Transverse colon (tissue), 4 donors: ENCODE data around the gene STAC3. TPM values are rescaled to one million over a fixed set of nuclear protein-coding genes. Genes with fewer than 3 reads are reported as not detected.

Experiments used
- DNase-seq: peaks from one replicate; pipeline ENCODE4 v3.0.0-alpha.2; 2019
- H3K27ac ChIP-seq, 4 donors: fragments of 200-600 bp; sonication (generic); 2 replicates each; pipeline ENCODE4 v1.5.1; 2016 to 2018; ENCODE audit warnings: inconsistent platforms in 4 of 4
- H3K27me3 ChIP-seq: fragments of 200-600 bp; sonication (generic); 2 replicates; pipeline ENCODE4 v1.5.1; 2017; ENCODE audit warnings: inconsistent platforms
- H3K36me3 ChIP-seq, 4 donors: fragments of 200-600 bp; sonication (generic); 2 replicates each; pipeline ENCODE4 v1.5.1; 2017 to 2019; ENCODE audit warnings: inconsistent platforms in 4 of 4
- H3K4me1 ChIP-seq, 4 donors: fragments of 200-600 bp; sonication (generic); 2 replicates each; pipeline ENCODE4 v1.5.1; 2017 to 2020; ENCODE audit warnings: inconsistent platforms in 4 of 4
- H3K4me3 ChIP-seq, 4 donors: fragments of 200-600 bp; sonication (generic); 1 replicate in 1 of 4; 2 replicates in 3 of 4; pipeline versions ENCODE4 v1.5.1 to v1.6.1; 2017 to 2019; ENCODE audit warnings: inconsistent platforms in 4 of 4
- H3K9me3 ChIP-seq, 2 donors: fragments of 200-600 bp; sonication (generic); 2 replicates each; pipeline ENCODE4 v1.5.1; 2017 to 2019; ENCODE audit warnings: inconsistent platforms in 2 of 2
- EP300 ChIP-seq: sonication (generic); formaldehyde crosslinking; IDR thresholded peaks from one replicate; pipeline ENCODE4 v1.6.1; 2017; ENCODE audit warnings: antibody characterized with exemption, low read depth
- POLR2A ChIP-seq: fragments of 450-650 bp; IDR thresholded peaks from one replicate; pipeline ENCODE4 v1.6.1; 2016; ENCODE audit warnings: antibody characterized with exemption, mild to moderate bottlenecking, moderate library complexity
- POLR2AphosphoS5 ChIP-seq, 3 donors: sonication (generic); formaldehyde crosslinking; IDR thresholded peaks; one replicate each; pipeline ENCODE4 v1.6.1; 2016; ENCODE audit warnings: antibody characterized with exemption in 3 of 3
- WGBS, 2 donors: methylation state at CpG; one replicate each; pipeline ENCODE4 v1.1.5; 2018; ENCODE audit warnings: low coverage in 1 of 2; 5-methylcytosine and 5-hydroxymethylcytosine counted together
- in situ Hi-C, 4 donors: fragments of 200-750 bp; cut with MboI; loops; one replicate each; pipeline versions ENCODE4 v1.15.0 to v1.15.1; 2017; ENCODE audit warnings: low sequenced_read_pairs in 3 of 4, low pct_ligation_motif_present in 1 of 4, low pct_unique_long_range_greater_than_20kb in 1 of 4
- intact Hi-C: fragments of 100-400 bp; cut with DNase I; formaldehyde crosslinking; loops from one replicate; pipeline ENCODE4 v1.15.1; 2023; ENCODE audit warnings: low total_unique reads
- total RNA-seq, 4 donors: library from RNA; depleted of rRNA; stranded (reverse); fragments of >200 nt; gene quantifications; one replicate each; pipeline ENCODE4 v1.1.0, GENCODE V29; 2016
- TF ChIP-seq, protein P1 (sequence below), 5 experiments: fragments of 200-600 bp in 3 of 5; fragments of 450-650 bp in 2 of 5; sonication (generic) in 3 of 5; IDR thresholded peaks; 1 replicate in 2 of 5; 2 replicates in 3 of 5; pipeline ENCODE4 v1.5.1; 2016 to 2017; ENCODE audit warnings: antibody characterized with exemption in 5 of 5, inconsistent platforms in 3 of 5, mild to moderate bottlenecking in 2 of 5, moderate library complexity in 1 of 5

Gene STAC3
- total RNA-seq, 4 donors from 2014 or later, result 1.8 to 3.3 (median 1.9) TPM

DNA sequence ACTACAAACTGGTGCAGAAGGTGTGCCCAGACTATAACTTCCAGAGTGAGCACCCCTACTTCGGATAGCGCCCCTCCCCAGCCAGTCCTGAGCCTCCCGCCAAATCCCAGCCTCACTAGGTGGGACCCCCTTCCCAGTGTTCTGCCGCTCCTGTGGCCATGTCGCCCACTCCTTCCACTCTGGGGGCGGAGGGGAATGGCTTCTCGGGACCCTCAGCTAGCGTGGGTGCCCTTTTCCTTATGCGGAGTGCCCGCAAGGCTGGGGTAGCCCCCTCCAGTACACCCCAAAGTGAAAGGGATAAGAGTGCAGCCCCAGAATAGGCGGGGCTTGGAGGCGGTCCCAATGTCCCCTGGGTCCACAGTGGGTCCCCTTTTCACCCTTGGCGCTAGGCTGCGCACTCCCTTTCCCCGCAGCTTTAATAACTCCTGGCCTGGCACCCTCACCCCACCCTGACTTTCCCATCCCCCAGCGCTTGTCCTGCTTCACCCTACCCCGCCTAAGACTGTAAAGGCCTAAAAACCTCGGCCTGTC lies 25.2 kb downstream of the STAC3 start:
- intact Hi-C loops, result no loop called here
- 38 to 48% methylated on average over 10 to 18 of the region's 18 CpGs for WGBS, 2 donors
- no peak for TF ChIP-seq POLR2AphosphoS5 (IDR thresholded peaks at IDR 0.05)
- no peak for TF ChIP-seq EP300
- TF ChIP-seq POLR2A, result no peak
- TF ChIP-seq, protein P1, sequence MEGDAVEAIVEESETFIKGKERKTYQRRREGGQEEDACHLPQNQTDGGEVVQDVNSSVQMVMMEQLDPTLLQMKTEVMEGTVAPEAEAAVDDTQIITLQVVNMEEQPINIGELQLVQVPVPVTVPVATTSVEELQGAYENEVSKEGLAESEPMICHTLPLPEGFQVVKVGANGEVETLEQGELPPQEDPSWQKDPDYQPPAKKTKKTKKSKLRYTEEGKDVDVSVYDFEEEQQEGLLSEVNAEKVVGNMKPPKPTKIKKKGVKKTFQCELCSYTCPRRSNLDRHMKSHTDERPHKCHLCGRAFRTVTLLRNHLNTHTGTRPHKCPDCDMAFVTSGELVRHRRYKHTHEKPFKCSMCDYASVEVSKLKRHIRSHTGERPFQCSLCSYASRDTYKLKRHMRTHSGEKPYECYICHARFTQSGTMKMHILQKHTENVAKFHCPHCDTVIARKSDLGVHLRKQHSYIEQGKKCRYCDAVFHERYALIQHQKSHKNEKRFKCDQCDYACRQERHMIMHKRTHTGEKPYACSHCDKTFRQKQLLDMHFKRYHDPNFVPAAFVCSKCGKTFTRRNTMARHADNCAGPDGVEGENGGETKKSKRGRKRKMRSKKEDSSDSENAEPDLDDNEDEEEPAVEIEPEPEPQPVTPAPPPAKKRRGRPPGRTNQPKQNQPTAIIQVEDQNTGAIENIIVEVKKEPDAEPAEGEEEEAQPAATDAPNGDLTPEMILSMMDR (IDR thresholded peaks at IDR 0.05), result no peak
- H3K36me3 ChIP-seq, result no peaks in the 10 kb centered on the region
- H3K27me3 ChIP-seq, result peaks cover 66% of the 10 kb centered on the region
- H3K4me1 ChIP-seq, result peaks cover 19 to 45% (median 30%) of the 10 kb centered on the region in 4 donors
- no peaks in the 10 kb centered on the region for H3K9me3 ChIP-seq
- no peak for DNase-seq
- no peak overlapping the region for H3K27ac ChIP-seq
- in situ Hi-C loops, result no loop called here
- no peak overlapping the region for H3K4me3 ChIP-seq

DNA sequence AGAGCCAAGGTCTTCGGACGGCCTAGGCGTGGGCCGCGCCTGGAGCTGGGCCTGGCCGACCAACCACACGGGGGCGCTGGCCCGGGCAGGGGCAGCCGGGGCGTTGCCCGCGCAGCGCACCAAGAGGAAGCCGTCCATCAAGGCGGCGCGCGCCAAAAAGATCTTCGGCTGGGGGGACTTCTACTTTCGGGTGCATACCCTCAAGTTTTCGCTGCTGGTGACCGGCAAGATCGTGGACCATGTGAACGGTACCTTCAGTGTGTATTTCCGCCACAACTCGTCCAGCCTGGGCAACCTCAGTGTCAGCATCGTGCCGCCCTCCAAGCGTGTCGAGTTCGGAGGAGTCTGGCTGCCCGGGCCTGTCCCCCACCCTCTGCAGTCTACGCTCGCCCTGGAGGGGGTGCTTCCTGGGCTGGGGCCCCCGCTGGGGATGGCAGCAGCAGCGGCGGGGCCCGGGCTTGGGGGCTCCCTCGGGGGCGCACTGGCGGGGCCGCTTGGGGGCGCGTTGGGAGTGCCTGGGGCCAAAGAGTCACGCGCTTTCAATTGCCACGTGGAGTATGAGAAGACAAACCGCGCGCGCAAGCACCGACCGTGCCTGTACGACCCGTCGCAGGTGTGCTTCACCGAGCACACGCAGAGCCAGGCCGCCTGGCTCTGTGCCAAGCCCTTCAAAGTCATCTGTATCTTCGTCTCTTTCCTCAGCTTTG lies 25.9 kb downstream of the STAC3 start:
- no peak overlapping the region for H3K27ac ChIP-seq
- peaks cover 13 to 38% (median 23%) of the 10 kb centered on the region in 4 donors for H3K4me1 ChIP-seq
- intact Hi-C loops (no loop called here), in situ Hi-C loops (no loop called here)
- no peak for TF ChIP-seq EP300
- TF ChIP-seq, protein P1 (IDR thresholded peaks at IDR 0.05), result peak; percentile 37 to 74 (median 72)
- H3K27me3 ChIP-seq, result peaks cover 72% of the 10 kb centered on the region
- no peaks in the 10 kb centered on the region for H3K36me3 ChIP-seq
- WGBS, 2 donors, result 9% methylated on average over 41 of the region's 61 CpGs; no CpG with 5 or more reads in 1 of the 2 donors
- peak overlapping the region in 1 of 4 donors; percentile 1 for H3K4me3 ChIP-seq
- no peaks in the 10 kb centered on the region for H3K9me3 ChIP-seq
- DNase-seq, result peak; percentile 69

DNA sequence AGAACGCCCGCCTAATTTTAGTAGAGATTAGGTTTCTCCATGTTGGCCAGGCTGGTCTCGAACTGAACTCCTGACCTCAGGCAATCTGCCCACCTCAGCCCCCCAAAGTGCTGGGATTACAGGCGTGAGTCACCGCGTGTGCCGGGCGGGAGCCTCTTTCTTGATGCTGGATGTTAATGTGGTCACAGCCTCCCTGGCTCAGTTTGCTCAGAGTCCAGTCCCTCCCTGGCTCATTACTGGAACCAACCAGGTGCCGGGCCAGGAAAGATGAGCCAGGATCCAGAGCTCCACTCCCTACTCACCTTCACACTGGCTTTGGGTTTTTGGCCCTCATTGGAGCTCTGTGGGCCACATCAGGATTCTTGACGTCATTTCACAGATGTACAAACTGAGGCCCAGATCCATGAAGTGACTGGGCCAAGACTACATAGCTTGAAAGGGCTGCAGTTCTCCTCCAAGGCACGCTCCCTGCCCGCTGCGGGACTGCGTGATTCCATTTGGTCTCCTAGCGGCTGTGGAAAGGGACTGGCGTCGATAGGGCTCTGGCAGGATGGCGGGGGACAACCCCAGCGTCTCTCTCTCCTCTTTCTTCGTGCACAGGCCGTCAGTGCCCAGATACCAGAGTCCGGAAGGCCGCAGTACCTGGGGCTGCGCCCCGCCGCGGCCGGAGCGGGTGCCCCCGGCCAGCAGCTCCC lies 26.6 kb downstream of the STAC3 start:
- H3K36me3 ChIP-seq, result no peaks in the 10 kb centered on the region
- 58 to 87% methylated on average over 3 to 29 of the region's 30 CpGs for WGBS, 2 donors
- in situ Hi-C loops (no loop called here), intact Hi-C loops (no loop called here)
- TF ChIP-seq, protein P1 (IDR thresholded peaks at IDR 0.05), result no peak
- TF ChIP-seq POLR2A, result no peak
- TF ChIP-seq EP300, result no peak
- TF ChIP-seq POLR2AphosphoS5 (IDR thresholded peaks at IDR 0.05), result no peak
- no peaks in the 10 kb centered on the region for H3K9me3 ChIP-seq
- no peak overlapping the region for H3K4me3 ChIP-seq
- H3K4me1 ChIP-seq, result peaks cover 11 to 35% (median 21%) of the 10 kb centered on the region in 4 donors
- H3K27ac ChIP-seq, result no peak overlapping the region
- H3K27me3 ChIP-seq, result peaks cover 79% of the 10 kb centered on the region
- no peak for DNase-seq
